GM19455 (cell line): Measurements from ENCODE around the gene CLTRN.

Experiments
- ATAC-seq: cut with Tn5 transposase; IDR thresholded peaks from one replicate; pipeline ENCODE4 v1.9.1; 2021; ENCODE audit not compliant: unreplicated experiment

The CLTRN gene

DNA sequence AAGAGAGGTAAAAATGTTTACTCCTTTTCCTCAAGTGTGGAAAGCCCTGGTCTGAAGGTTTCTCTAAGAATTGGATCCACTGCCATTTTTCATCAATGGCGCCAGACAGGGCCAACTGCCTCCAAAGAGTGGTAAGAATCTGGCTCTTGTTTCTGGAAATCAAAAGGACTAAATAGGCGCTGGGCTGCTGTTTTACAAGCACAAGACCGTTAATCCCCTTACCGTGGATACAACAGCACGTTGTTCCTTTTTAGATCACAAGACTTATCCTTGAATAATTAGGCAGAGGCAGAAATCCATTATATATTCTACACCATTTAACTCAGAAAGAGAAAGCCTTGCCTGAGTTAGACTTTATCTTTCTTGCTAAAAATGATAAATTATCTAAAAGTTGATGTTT, 10.6 kb downstream of the CLTRN start:
- no peak for ATAC-seq

DNA sequence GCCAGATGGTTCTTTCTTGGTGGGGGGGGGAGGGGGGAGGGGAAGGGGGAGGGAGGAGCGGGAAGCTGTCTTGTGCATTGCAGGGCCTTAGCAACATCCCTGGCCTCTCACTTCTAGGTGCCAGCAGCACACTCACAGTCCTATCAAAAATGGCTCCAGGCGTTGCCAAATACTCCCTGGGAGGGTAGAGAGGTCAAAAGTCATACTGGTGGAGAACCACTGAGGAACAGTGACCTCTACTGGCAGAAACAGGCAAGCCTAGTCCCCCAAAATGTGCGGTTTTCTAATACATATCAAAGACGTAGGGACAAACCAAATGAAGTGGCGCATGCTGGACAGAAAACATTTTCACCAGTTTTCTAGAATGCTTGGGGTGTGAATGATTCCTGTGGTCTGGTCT, 17.1 kb downstream of the CLTRN start:
- peak; percentile 63 for ATAC-seq

DNA sequence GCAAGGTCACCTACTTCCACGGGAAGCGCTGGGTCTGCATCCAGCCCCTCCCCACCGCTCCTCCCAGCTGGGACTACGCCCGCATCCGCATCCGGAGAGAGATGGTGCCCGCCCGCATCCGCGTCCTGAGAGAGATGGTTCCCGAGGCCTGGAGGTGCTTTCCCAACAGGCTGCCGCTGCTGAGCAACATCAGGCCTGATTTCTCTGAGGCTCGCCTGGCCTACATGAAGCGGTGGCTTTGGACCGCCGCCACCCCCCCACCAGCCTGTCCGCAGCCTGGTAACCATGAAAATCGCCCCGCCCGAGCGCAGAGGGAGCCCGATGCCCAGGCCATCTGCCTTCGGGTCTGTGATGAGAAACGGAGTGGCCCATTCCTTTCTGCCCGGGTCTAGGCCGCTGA, 18.1 kb downstream of the CLTRN start:
- ATAC-seq: no peak

DNA sequence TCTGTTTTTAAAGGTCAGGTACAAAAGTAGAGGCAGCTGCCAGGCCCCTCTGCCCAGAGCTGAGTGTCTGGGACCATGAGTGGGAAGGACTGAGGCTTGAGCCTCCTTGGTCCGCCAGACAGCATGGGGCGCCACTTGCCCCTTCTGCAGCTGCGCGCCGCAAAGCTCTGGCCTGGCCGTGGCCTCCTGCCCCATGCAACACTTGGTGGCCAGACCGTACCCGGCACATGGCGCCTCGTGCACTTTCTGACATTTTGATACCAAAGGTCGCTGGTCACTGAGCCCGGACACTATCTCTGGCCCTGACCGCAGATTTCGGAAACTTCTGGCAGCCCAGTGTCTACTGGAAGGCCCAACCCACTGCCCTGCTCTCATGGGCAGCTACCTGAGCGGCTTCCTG, 18.6 kb downstream of the CLTRN start:
- no peak for ATAC-seq

DNA sequence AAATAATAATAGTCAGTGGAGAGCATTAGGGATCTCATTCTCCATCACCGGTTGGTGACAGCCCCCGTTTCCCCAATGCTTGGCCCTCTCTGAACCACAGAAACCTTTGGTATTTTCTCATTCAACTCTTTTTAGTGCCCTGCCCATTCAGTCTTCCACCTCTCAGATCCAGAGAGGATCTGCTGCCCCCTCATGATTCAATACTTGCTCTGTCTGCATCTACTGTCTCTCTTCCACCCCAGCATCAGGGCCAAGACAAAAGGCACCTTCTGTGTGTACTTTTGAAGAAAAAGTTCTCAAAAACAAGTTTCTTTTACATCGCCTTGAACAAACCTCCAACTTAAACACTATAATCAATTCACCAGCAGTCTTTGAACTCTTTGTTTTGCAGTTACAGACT, 19.3 kb downstream of the CLTRN start:
- no peak for ATAC-seq

DNA sequence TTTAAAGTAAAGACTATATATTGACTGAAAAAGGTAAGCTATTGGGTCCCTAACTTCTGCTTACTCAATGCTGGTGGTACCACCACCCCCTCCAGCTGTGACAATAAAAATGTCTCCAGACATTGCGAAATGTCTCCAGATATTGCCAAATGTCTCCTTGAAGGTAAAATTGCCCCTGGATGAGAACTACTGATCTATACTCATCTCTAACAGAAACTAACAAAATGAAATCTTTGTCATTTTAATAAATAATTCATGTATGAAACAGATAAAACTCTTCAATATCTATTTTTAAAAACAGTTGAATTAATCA, 20.1 kb downstream of the CLTRN start:
- ATAC-seq: no peak

DNA sequence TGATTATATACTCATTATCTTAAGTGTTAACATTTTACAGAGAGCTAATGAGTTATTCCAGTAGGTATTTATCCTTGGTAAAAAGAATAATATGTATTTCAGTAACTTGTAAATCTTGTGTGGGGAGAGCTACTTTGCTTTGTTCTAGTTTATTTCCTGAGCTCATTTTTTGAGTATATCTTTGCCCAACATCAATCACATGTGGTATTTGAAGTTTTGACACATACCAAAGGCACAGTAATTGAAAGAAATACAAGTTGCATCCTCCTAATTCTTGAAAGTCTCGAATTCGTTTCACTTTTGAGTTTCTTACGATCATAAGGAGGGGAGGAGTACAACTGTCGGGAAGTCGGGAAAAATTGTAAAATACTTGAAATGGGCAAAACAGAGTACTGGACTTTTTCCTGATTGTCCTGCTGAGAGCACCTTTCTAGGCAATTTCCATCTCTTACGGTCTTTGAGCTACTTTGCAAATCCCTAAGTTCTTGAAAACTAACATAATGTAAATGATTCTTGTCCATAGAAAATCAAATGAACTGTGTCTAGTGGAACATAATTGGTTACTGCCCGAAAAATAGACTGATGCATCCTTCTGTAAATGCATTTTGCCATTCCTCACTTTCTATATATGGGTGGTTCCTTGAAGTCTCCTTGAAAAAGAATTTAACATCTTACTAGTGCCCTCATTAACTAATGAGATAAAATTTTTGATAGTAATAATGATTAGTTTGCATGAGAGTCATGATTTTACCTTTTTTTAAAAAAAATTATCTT, 20.6 kb downstream of the CLTRN start:
- no peak for ATAC-seq

DNA sequence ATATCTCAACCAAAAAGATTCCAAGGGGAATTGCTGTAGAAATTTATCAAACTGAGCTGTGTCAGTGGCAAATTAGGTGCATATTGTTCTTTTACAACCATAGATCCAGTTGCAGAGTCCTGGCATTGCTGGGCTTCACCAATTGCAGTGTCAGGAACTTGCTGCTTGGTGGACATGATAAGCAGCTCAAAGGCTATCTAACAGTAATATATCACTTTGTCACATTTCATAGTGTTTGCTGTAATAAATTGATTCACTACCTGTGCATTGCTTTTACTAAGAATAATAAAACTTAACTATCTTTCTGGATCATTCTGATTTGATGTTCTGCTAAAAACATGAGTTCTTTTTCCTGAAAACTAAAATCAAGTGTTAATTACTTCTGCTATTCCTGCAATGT, 33.0 kb downstream of the CLTRN start:
- no peak for ATAC-seq

DNA sequence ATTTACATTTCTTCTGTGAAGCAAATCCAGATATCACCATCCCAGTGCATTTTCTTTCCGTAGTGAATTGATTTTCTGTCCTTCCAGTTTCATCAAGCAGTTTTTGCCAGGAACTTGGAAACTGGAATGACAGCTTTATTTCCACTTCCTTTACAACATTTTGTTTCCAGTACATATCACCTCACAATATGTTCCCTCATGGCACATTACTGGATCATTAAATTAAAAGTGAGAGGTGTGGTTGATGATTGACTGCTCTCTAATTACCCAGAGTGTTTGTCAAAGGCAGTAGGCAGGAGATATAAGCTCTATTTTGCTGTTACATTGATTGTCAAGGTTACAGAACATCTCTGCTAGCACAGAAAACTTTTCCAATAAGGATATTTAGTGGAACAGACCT, 41.6 kb downstream of the CLTRN start:
- ATAC-seq: no peak

DNA sequence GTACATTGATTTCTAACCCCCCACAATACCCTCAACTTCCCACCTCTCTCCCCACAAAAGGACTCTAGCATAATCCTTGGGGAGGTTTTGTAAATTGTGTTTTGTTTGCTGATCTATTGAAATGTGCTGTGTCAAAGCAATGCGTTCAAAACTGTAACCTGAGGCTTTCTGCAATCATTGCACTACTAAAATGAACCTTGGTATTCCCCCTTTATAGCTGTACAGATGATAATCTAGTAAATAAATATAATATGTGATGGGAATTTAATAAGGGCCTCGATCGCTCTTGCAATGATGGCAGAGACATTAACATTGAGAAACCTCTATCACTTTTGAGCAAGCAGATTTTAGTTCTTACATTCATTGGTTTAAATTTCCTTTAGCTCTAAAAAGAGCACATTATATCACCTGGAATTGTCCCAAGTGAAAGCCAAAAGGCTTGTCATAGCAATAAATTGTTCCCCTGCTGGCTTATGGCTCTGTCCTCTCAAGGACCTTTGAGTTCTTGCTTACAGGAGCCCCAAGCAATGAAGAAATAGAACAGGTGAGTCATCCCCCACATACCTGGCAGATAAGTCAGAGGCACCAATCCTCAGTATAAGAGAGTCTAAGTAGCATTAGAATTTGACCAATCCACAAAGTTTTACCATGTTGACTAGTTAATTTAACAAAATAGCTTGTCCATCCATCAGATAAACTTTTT, 45.4 kb downstream of the CLTRN start:
- no peak for ATAC-seq

DNA sequence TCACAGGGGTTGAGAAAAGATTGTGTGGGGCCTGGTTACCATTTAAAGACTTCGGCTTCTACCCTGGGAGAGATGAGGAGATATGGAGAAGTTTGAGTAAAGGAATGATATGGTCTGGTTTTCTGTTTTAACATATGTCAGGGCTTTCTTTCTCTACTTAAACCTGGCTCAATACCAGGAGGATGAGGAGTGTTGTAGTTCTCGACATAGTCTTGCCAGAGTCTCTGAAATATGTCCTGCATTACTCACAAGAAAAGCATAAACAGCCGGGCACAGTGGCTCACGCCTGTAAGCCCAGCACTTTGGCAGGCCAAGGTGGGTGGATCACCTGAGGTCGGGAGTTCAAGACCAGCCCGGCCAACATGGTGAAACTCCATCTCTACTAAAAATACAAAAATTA, 47.5 kb downstream of the CLTRN start:
- ATAC-seq: no peak

DNA sequence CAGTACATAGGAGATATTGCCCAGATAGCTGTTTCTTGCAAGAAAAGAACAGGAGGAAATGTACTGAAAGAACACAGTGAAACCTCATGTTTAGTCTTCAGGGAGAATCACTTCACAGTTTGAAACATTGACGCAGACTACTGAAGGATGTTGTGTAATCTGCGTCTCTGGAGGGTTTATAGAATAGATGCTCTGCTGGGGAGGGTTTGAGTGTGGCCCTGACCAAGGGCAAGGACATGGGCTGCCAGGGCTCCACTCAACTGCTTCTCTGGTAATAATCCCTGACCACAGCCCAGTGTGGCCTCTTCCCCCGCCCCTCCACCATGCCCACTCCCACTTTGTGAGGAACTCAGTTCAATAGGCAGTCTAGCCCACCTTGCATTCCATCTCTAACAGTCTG, 48.1 kb downstream of the CLTRN start:
- ATAC-seq: no peak

DNA sequence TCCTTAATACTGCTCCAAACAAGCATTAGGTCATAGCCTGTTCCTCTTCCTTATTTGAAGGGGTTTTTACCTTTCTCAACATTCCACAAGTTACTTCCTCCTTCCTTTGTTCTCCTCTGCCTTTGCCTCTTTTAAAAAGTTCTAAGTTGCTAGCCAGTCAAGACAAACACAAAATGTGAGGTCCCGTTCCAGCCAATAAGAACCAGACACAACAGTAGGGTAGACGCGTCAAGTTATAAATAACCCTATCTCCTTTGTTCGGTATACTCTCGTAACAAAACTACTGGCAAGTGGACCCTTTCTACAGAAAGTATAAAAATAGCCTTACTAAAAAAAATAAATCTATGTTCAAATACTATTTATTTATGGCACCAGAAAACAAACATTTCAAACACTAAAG, 57.5 kb downstream of the CLTRN start:
- no peak for ATAC-seq

DNA sequence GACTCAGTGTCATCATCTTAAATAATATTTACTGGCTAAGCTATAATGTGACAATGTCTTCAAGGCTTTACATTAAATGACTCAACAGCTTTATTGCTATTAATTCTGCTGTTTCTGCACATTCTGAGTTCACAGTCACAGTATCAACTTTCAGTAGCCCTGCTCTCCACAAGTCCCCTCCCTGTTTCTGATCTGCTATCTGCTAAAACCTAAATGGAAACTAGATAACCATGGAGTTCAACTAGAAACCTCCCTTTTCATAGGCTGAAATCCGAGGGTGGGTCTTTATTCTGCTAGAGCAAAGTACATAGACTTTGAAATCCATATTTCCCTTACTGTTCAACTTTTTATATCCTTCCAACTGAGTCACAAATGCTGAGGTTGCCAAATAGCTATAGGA, 58.5 kb downstream of the CLTRN start:
- no peak for ATAC-seq

DNA sequence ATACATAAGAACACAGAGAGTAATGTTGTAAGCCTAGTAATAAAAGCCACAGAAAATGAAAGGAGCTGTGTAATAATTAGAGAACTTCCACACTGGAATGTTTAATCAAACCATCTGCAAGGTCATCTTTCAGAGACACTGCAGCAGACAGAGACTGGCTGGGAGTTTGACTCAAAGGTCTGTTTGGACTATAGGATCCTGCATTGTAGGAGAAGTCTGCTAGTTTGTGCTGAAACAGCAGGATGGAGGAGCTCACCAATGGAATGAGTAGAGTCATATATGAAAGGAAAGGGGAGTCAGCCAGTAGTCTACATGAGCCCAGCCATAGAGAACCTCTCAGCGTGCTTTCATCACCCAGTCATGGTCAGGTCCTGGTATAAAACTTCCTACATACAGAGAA, 59.4 kb downstream of the CLTRN start:
- no peak for ATAC-seq

DNA sequence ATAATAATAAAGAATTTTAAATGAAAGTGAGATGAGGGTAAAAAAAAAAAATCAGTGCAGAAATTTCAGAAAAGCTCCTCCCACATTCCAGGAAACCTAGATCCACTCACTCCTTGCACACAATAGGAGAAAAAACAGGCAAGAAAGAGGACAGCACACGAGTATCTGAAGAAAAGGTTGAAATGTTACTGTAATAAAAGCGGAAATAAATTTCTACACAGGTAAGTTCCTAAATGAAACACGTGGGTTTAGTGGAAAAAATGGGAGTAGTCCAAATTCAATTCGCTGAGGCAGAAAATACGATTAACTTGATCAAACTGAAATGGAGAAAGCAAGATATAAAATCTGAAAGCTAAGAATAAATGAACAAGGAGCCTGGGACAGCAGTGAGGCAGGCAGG, 61.8 kb downstream of the CLTRN start:
- ATAC-seq: no peak

DNA sequence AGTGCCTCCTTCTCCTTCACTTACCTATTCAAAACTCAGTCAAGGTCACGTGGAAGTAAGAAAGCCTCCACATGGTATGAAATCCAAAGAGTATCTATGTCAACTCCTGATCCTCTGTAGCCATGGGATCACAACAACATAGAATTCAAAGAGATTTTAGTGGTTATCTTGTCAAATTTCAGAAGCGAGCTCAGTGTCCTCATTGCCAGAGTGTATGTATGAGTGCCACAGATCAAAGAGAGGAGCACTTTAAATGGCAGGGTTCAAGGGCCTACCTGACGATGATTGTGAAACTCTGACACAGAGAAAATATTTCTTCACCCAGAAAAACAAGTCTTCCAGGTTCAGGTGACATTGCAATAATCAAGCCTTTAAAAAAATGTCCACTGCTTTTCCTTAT, 62.7 kb downstream of the CLTRN start:
- no peak for ATAC-seq

DNA sequence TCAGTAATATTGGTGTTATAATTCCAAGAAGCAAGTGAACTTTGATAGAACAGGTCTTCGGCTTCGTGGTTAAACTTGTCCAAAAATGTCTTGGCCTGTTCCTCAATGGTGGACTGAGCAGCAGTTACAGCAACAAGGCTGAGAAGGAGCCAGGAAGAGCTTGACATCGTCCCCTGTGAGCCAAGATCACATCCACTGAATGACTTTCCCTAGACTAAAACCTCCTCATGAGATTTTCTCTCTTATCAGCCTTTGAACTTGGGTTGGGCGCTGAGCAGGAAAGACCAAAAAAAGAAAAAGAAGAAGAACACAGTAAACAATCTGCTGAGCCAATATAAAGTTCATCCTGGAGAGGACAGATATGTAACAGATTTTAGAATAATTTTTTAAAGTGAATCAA, 63.9 kb downstream of the CLTRN start, which contains the start of gene ACE2:
Gene ACE2 (minus strand): TSS at position 216 of the 400 bp plus-strand sequence. CDS start 49 bp downstream, at position 167.
- no peak for ATAC-seq

DNA sequence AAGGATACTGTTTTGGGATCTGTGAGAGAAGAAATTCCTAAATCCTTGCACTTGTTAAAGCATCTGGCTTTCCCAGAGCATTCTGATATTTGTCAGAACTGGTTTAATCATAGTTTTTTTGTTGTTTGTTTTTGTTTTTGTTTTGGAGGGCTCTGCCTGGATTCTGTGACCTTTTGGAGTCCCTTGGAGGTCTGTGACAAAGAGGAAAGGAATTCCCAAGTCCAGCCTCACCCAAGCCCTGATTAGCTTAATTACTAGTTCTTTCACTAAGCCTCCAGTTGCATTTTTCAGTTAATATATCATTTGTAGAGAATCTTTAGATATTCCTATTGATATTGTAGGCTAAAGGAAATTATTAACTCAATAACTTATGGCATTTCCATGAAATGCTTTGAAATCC, 64.6 kb downstream of the CLTRN start:
- ATAC-seq: no peak

DNA sequence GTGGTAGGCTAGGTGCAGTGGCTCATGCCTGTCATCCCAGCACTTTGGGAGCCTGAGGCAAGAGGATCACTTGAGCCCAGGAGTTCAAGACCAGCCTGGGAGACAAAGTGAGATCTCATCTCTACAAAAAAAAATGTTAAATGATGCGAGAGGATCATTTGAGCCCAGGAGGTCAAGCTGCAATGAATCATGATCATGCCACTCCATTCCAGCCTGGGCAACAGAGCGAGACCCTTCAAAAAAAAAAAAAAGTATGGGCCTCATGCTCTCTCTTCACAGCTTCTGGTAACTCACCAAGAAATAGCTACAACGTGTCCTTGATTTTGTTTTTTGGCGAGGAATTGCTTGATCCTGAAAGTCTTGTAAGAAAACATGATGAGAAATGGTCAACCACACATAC, 65.1 kb downstream of the CLTRN start:
- no peak for ATAC-seq

DNA sequence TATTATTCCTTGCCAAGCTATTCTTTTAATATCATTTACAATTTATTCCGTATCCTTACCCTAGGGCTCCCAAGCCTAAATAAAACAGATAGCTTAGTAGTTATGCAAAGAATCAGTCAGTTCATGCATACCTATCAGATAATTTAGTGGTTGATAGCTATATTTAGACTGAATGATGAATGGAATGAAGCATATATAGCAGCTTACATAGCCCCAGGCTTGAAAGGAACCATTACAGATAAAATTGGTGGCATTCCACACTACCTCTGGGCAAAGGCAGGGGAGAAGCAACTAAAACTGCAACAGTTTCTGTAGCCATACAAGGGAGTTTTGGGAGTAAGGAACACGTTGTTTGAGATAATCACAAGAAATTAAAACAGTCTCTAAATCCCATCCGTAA, 66.6 kb downstream of the CLTRN start:
- ATAC-seq: no peak

DNA sequence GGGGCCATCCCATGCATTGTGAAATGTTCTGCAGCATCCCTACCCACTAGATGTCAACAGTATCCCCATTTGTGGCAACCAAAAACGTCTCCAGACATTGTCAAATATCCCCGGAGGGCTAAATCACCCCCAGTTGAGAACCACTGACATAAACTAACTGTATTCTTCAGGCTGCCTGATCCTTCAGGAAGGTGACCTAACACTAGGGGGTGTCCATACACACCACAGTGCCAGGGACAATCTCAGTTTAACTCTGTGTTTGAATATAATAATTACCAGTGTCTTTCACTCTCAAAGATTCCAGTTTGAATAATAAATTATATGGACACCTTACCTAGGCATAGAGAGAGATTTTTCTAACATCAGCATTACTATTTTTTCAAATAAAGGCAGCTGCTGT, 70.2 kb downstream of the CLTRN start:
- ATAC-seq: no peak
